Fibroblast of pulmonary artery (primary cell): Measurements from ENCODE around the gene CT45A10.
"Not testable (repeated sequence)": the region's sequence is repeated elsewhere in the genome, so short reads cannot be mapped to it uniquely, and the experiment has no call there.

Experiments
- DNase-seq: peaks from one replicate; pipeline ENCODE4 v3.0.0-alpha.2; 2010; ENCODE audit warnings: low read depth
- H3K4me3 ChIP-seq: replicated peaks from 2 replicates; pipeline ENCODE4 v1.5.1; 2011; ENCODE audit warnings: low read depth, mild to moderate bottlenecking, control low read depth, low read length, moderate library complexity
- TF ChIP-seq, protein P1 (sequence below): IDR thresholded peaks from 2 replicates; pipeline ENCODE4 v1.5.1; 2011; ENCODE audit warnings: mild to moderate bottlenecking, control low read depth, low read length, inconsistent platforms; ENCODE audit errors: missing control alignments

Gene CT45A10

DNA sequence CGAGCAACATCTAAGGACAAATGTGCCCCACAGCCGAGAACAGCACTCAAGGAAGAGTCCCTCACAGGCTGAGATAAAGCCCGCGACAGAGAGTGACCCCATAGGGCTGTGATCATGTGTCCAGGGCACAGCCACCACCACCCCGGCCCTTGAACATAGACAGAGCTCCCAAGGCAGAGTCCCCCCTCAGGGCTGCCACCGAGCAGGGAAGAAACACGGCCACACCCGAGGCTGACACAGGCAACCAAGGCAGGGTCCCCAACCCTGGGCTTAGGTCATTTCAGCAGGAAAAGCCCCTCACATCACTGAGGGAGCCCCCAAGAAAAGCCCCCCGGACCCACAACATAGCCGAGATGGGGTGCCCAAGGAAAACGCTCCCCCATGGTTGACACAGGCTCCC lies 463 bp downstream of the CT45A10 start:
- TF ChIP-seq, protein P1, sequence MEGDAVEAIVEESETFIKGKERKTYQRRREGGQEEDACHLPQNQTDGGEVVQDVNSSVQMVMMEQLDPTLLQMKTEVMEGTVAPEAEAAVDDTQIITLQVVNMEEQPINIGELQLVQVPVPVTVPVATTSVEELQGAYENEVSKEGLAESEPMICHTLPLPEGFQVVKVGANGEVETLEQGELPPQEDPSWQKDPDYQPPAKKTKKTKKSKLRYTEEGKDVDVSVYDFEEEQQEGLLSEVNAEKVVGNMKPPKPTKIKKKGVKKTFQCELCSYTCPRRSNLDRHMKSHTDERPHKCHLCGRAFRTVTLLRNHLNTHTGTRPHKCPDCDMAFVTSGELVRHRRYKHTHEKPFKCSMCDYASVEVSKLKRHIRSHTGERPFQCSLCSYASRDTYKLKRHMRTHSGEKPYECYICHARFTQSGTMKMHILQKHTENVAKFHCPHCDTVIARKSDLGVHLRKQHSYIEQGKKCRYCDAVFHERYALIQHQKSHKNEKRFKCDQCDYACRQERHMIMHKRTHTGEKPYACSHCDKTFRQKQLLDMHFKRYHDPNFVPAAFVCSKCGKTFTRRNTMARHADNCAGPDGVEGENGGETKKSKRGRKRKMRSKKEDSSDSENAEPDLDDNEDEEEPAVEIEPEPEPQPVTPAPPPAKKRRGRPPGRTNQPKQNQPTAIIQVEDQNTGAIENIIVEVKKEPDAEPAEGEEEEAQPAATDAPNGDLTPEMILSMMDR = no peak
- DNase-seq = no peak
- no peak overlapping the region for H3K4me3 ChIP-seq

DNA sequence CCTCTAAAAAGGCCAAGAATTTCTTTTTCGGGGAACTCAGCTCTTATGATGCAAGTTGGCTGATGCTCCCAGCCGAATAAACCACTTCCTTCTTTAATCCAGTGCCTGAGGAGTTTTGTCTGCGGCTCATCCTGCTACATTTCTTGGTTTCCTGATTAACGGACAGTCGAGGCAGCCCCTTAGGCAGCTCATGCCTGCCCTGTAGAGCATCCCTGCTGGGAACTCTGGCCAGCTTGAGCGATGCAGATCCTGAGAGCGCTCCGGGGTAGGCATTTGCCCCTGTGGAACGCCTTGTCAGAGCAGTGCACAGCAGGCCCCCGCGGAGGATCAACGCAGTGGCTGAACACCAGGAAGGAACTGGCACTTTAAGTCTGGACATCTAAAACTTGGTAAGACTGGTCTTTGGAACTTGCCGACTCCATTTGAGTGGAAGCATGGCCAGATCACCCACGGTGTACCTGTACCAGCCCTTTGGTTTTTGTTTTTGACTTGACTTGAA lies 3.1 kb downstream of the CT45A10 start:
- DNase-seq = no peak
- TF ChIP-seq, protein P1 = no peak
- no peak overlapping the region for H3K4me3 ChIP-seq

DNA sequence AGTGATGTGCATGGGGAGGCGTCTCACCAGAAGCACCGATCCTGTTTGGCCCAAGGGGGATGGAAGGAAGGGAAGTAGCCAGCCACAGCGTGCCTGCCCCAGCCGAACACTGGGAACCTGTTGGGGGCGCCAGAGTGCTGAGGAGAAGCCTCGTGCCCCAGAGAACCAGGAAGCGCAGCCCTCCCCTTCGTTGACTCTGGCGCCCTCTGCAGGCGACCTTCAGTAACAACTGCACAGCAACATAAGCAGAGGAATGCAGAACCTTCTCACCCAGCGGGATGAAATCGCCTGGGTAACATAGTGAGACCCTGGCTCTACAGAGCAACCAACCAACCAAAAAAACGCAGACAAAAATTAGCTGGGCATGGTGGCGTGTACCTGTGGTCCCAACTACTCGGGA lies 4.3 kb downstream of the CT45A10 start:
- DNase-seq, H3K4me3 ChIP-seq: not testable (repeated sequence)

DNA sequence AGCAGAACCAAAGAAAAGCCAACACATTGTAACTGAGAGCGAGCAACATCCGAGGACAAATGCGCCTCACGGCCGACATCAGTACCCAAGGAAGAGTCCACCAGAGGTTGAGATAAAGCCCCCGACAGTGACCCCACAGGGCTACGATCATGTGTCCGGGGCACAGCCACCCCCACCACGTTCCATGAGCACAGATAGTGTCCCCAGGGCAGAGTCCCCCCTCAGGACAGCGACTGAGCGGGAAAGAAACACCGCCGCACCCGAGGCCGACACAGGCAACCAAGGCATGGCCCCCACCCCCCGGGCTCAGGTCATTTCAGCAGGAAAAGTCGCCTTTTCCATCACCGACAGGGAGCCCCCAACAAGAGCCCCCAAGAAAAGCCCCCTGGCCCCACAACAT lies 5.0 kb downstream of the CT45A10 start:
- not testable (repeated sequence) for DNase-seq, H3K4me3 ChIP-seq

DNA sequence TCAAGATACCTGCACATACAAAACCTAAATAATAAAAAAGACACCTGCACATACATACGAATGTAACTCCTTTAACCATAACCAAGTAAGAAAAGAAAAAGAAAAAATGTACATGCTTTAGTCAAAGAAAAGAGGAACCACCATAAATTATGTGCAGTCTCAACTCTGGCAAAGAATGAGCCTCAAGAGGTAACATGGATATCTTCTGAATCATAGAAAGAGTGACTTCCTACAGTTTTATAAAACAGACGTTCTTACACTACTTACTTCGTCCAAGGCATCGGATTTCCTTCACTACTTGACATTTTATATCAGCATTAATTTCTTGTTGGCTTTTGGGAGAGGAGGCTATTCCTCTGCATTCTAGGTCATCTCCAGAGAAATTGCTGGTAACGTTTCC lies 10.5 kb downstream of the CT45A10 start:
- DNase-seq, H3K4me3 ChIP-seq: not testable (repeated sequence)

DNA sequence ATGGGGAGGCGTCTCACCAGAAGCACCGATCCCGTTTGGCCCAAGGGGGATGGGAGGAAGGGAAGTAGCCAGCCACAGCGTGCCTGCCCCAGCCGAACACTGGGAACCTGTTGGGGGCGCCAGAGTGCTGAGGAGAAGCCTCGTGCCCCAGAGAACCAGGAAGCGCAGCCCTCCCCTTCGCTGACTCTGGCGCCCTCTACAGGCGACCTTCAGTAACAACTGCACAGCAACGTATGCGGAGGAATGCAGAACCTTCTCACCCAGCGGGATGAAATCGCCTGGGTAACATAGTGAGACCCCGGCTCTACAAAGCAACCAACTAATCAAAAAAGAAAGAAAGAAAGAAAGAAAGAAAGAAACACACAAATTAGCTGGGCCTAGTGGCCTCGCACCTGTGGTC lies 21.5 kb downstream of the CT45A10 start, which contains the start of gene CT45A9:
Gene CT45A9, minus strand, starts transcription at position 101 of the 400 bp plus-strand sequence. CDS start 3,751 bp downstream, outside the sequence.
- H3K4me3 ChIP-seq, DNase-seq: not testable (repeated sequence)

DNA sequence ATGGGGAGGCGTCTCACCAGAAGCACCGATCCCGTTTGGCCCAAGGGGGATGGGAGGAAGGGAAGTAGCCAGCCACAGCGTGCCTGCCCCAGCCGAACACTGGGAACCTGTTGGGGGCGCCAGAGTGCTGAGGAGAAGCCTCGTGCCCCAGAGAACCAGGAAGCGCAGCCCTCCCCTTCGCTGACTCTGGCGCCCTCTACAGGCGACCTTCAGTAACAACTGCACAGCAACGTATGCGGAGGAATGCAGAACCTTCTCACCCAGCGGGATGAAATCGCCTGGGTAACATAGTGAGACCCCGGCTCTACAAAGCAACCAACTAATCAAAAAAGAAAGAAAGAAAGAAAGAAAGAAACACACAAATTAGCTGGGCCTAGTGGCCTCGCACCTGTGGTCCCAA lies 38.8 kb downstream of the CT45A10 start, which contains the start of gene CT45A8:
Gene CT45A8, minus strand, starts transcription at position 101 of the 400 bp plus-strand sequence. CDS start 3,755 bp downstream, outside the sequence.
- not testable (repeated sequence) for DNase-seq, H3K4me3 ChIP-seq

DNA sequence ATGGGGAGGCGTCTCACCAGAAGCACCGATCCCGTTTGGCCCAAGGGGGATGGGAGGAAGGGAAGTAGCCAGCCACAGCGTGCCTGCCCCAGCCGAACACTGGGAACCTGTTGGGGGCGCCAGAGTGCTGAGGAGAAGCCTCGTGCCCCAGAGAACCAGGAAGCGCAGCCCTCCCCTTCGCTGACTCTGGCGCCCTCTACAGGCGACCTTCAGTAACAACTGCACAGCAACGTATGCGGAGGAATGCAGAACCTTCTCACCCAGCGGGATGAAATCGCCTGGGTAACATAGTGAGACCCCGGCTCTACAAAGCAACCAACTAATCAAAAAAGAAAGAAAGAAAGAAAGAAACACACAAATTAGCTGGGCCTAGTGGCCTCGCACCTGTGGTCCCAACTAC lies 56.1 kb downstream of the CT45A10 start, which contains the start of gene CT45A7:
Gene CT45A7, minus strand, starts transcription at position 101 of the 400 bp plus-strand sequence. CDS start 3,747 bp downstream, outside the sequence.
- not testable (repeated sequence) for DNase-seq, H3K4me3 ChIP-seq
